HG03432 (cell line): Measurements from ENCODE around the gene ARSH.
"Not testable (repeated sequence)": the region's sequence is repeated elsewhere in the genome, so short reads cannot be mapped to it uniquely, and the experiment has no call there.

Experiments used
- ATAC-seq: cut with Tn5 transposase; IDR thresholded peaks from one replicate; pipeline ENCODE4 v1.9.1; 2021; ENCODE audit warnings: mild to moderate bottlenecking, moderate library complexity; ENCODE audit not compliant: unreplicated experiment

Gene ARSH

DNA sequence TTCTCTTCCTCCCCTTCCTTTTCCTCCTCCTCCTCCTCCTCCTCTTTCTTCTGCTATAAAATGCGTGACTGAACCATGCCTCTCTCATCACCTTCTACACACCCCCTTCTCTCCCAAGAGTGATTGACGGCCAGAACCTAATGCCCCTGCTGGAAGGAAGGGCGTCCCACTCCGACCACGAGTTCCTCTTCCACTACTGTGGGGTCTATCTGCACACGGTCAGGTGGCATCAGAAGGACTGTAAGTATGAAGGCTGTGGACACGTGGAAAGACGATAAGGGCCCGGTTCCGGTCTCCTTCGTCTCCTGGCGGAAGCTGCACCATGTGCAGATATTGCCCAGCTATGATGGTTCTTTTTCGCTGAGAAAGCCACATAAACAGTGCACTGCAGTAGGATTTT lies 22.8 kb downstream of the ARSH start:
- no peak for ATAC-seq

DNA sequence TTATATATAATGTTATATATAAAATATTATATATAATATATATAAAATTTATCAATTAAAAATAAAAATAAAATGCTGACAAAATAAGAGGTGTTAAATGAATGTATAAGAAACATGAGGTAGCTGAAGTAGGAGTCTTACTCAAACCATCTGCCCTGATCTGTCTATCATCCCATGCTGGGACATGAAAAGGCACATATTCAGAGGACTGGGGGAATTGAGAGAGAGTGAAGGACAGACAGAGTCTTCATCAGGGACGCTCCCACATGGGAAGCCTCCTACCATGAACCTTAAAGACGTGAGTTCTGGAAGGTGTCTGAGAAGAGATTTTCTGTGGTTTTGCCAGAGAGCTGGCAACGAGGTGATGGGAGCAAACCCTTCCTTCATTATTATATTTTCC lies 30.9 kb downstream of the ARSH start:
- ATAC-seq = no peak

- no peak for ATAC-seq
Measured at GRCh38 chrX:3044196-3044595, 37.9 kb downstream of the ARSH start.

DNA sequence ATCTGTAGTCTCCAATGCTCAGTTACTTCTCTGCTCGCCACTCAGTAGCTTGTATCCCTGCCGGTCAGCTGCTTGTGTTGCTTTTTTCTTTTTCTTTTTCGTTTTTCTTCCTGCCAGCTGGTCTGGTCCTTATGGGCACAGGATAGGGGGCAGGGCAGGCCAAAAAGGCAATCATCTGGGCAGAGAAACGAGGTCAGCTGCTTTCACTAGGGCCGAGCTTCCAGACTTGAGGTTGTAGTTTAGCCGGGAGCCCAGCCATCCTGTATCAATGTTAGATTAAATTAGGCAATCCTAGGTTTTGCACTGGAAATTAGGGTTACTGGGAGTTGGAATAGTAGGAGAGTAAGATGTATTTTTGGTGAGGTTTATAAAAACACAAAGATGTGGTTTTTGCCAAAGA lies 38.3 kb downstream of the ARSH start:
- no peak for ATAC-seq

DNA sequence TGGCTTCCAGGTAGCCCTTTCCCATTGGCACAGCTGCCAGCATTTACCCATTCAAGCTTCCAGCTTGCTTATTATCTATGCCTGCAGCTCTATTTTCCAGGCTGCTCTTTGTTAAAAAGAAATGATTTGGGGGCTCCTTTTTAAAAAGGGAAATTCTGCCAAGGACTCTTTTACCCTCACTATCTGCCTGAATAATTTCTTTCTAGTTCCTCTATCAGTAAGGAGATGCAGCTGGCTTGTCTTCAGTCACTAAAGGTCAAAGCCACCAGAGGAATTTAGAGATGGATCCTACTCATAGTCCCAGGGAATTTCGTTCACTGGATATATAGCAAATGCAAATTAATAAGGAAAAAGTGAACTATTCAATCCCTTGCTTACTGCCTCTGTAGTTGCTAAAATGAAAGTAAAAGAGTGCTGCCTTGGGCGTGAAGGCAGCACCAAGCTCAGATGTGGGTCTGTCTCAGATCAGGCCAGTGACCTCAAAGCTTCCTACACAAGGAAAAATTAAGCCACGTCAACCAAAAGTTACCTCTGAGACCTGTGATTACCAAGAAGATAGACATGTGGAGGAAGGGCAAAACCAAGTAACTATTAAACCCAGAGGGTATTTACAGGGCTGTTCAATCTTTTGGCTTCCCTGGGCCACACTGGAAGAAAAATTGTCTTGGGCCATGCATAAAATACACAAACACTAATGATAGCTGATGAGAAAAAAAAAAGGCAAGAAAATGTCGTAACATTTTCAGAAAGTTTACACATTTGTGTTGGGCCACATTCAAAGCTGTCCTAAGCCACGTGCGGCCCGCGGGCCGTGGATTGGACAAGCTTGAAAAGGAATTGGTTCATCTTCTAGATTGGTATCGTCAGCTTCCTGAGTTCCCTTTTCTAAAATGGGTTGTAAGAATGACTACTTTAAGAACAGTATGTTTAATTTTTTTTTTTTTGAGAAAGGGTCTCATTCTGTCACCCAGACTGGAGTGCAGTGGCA lies 40.2 kb downstream of the ARSH start:
- no peak for ATAC-seq

- not testable (repeated sequence) for ATAC-seq
Measured at GRCh38 chrX:3050523-3051175, 44.3 kb downstream of the ARSH start.

DNA sequence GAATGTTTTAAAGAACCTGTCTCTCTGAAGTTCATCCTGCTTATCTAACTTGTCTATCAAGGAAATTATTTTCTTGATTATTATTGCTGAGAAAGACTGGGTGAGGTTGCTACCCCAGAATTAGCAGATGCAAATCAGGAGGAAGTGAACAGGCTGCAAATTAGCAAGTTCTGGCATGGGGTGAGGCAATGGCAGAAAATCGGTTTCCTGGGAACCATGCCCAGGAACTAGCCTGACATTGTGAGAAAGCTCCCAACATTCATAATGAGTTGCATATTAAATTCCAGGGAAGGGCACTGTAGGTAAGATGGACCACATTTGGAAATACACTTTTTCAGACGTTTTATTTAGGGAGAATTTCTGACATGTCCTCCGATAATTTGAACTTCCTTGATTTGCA lies 46.5 kb downstream of the ARSH start:
- no peak for ATAC-seq

- no peak for ATAC-seq
Measured at GRCh38 chrX:3066555-3066954, 60.2 kb downstream of the ARSH start.

DNA sequence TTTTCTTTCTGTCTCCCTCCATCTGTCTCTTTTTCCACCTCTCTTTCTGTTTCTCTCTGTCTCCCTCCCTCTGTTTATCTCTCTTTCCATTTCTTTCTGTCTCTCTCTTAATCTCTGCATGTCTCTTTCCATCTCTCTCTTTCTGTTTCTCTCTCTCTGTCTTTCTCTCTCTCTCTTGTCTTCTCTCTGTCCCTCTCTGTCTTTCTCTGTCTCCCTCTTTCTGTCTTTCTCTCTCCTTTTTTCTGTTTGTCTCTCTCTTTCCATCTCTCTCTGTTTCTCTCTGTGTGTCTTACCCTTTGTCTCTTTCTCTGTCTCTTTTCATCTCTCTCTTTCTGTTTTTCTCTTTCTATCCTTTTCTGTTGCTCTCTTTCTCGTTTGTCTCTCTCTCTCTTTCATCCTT lies 69.6 kb downstream of the ARSH start:
- no peak for ATAC-seq

GRCh38 chrX:3076416-3076991 lies 70.2 kb downstream of the ARSH start:
- ATAC-seq = no peak
